HG03159 (cell line): Measurements from ENCODE around the gene PIP4K2A.
A peak's percentile ranks its signal among the peaks of the same experiment; 100 is the strongest.
"Not testable (repeated sequence)": the region's sequence is repeated elsewhere in the genome, so short reads cannot be mapped to it uniquely, and the experiment has no call there.

Experiments
- ATAC-seq: cut with Tn5 transposase; IDR thresholded peaks from one replicate; pipeline ENCODE4 v1.9.1; 2021; ENCODE audit warnings: mild to moderate bottlenecking, moderate library complexity; ENCODE audit not compliant: unreplicated experiment

PIP4K2A gene

DNA sequence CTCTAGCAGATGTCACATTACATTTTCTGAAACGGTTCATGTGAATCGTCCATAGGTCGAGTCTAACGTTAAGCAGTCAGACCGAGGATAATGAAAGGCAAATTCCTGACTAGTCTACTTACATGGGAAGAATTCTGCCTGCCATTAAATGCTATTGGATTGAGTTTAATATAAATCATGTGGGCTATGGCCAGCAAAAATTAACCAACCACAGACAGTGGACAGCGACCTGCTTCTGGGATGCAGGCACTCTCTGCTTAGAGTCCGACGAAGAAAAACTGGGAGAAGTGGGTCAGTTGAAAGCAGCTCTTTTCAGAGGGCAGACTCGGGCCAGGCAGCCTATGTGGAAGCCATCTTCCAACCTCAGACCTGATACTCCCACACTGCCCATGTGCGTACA, 16.6 kb downstream of the PIP4K2A start:
- ATAC-seq = no peak

GRCh38 chr10:22697101-22697500, 17.3 kb downstream of the PIP4K2A start:
- ATAC-seq = no peak

DNA sequence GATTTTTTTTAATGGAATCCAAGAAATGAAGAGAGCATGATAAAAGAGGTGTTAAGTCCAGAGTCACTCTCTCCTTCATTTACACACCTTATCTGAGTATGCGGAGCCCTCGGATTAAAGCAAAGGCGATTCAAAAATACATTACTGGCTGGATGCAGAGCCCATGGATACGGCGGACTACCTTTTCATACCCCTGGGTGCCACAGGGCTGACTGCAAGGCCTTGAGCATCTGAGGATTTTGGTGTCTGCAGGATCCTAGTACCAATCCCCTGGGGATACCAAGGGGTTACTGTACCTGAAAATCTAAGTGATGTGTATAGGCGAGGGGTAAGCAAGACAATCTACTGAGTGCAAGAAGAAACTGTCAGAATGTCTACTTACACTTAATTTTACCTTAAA, 20.5 kb downstream of the PIP4K2A start:
- ATAC-seq = no peak

- no peak for ATAC-seq
Measured at GRCh38 chr10:22693371-22693784, 21.0 kb downstream of the PIP4K2A start.

DNA sequence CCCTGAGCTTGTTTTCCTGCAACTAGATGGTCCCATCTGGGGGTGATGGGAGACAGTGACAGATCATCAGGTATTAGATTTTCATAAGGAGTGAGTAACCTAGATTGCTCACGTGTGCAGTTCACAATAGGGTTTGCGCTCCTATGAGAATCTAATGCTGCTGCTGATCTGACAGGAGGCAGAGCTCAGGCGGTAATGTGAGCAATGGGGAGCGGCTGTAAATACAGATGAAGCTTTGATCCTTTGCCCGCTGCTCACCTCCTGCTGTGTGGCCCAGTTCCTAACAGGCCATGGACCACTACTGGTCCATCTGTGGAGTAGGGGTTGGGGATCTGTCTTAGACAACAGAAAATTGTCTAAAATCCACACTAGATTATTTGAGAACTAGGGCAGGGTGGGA, 22.3 kb downstream of the PIP4K2A start:
- ATAC-seq = not testable (repeated sequence)

DNA sequence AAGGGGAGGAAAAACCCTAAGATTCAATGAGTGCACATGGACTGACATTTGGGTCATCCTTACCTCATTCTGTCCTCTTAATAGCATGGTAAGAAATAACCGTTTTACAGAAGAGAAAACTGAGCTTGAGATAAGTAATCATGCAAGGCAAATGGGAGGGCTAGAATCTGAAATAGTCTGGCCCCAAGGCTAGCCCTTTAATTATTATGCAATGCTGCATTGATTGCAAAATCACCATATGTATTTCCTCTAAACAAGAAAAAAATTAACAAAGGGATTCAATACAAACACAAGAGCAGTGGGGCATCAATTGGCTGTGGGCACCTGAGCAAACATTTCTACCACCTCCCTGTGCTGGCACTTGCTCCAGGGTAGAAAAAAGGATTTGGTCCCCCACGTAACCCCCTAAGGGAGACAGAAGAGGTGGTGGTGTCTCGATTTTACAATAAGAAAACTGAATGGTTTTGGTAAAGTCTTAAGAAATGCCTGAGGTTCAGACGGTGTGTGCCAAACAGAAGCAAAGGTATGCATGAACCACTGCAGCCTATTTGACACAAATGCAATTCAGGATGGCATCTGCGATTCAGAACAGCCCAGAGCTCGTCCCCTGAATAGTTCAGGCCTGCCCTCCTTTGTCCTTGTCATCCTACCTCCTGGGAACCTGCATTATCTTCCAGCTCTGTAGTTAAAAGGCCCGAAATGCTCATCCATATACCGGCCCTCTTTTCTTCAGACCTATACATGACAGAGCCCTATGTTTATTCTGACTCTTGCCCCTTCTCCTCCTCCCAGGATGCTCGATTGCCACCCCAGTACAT, 23.6 kb downstream of the PIP4K2A start:
- ATAC-seq = peak; percentile 39

DNA sequence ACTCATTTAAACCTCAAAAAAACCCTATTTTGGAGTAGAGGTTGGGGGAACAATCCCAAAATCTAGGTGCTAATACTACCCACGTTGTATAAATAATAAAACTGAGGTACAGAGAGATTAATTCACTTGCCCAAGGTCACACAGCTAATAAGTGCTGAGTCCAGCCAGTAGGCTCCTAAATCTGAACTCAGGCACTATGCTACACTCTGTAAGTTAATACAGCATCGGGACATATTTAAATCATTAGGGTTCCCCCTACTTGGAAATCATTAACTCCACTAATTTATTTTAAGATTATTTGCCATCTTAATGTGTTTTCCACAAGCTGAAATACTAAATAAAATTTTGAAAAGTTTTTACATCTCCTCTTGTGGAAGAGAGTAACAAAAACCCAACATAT, 24.2 kb downstream of the PIP4K2A start:
- ATAC-seq = no peak

GRCh38 chr10:22686347-22686746, 28.0 kb downstream of the PIP4K2A start:
- no peak for ATAC-seq

- ATAC-seq = no peak
Measured at GRCh38 chr10:22685926-22686325, 28.5 kb downstream of the PIP4K2A start.

DNA sequence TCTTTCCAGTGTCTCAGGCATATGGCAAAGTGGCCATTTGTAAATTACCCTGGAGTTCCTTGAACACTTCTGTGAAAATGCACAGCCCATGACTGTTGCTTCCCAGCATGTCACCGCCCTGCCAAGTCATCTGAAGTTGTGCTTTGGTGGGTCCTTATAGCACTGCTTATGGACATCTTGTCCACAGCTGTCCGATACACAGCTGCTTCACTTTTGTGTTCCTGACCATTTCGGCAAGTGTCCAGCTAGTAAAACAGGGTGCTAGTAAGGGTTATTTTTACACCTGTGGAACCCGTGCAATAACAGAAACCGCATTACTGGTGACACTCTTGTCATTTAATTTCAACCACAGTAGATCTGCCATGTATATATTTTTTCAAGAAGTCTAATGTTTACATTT, 29.7 kb downstream of the PIP4K2A start:
- ATAC-seq = no peak

DNA sequence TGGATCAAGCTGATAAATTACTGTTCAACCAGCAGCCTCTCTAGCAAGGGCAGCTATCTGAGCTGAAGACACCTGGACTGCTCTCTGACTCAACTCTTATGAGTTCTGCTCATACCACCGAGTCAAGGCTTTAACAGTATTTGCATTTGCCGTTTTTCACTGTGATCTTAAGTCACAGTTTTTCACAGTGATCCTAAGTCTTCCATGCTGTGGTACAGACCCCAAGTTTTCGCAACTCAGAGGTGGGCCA, 31.3 kb downstream of the PIP4K2A start:
- ATAC-seq = peak; percentile 72

DNA sequence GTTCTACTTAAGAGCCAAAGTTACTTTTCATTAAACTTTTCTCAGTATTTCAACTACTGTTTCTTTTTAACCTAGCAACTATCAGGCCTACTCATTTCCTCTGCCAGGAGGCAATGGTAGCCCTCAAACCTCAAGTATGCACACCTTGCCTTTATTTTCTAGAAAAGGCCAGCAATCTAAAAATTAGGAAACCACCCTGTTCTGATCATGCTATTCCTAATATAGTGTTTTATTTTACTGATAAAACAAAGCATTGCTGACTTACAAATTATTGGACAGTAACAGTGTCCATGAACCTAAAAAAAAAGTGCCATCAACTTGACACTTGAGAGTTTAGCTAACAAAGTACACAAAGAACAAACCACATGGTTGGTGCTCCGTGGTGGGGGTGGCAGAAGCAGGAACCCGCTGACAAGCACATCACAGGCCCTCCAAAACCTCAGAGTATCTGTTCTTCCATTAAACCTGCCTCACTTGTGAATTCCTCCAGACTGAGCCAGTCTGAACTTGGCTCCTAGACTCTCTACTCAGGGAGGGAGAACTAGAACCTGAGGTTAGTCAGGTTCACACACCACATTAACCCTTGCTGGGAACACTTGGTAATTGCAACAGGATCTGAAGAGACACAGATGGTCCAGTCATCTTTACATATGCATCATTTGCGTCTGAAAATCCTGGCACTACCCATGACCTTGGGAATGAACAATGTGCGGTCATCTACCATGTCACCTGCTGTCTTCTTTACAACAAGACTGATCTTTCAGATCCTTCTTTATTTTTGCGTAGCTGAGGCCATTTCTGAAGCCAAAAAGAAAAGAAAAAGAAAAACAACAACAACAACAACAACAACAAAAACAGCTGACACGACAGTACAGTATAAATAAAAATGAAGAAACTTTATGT, 31.9 kb downstream of the PIP4K2A start:
- no peak for ATAC-seq

- ATAC-seq = no peak
Measured at GRCh38 chr10:22681783-22682183, 32.6 kb downstream of the PIP4K2A start.

GRCh38 chr10:22681301-22681700, 33.1 kb downstream of the PIP4K2A start:
- ATAC-seq = no peak

DNA sequence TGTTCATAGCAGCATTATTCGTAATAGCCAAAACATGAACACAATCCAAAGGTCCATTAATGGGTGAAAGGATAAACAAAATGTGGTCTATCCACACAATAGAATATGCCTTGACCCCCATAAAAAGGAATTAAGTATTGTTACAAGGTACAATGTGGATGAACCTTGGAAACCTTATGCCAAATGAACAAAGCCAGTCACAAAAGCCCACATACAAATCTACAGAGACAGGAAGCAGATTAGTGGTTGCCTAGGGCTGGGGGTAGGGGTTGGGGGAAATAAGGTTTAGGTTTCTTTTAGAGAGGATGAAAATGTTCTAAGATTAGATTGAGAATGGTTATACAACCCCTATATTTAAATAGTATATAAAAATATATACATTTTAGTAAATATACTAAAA, 34.8 kb downstream of the PIP4K2A start:
- no peak for ATAC-seq

DNA sequence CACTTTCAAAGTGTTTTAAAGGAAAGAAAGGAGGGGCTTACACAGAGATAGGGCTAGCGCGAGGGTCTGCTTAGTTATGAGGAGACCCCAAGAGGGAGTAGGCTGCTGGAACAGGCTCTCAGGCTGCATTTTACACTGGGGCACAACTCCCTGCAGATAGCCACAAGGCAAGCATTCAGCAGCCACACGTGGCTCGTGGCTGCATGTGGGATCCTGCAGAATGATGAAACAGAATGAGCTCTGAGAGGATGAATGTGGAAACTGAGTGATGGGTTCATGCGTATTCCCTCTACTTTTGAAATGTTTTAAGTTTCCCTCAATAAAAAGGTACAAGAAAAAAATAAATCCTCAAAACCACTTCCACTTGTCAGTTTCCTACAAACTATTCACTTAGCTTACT, 37.0 kb downstream of the PIP4K2A start:
- ATAC-seq = no peak

GRCh38 chr10:22676435-22676834, 37.9 kb downstream of the PIP4K2A start:
- no peak for ATAC-seq

GRCh38 chr10:22674573-22674930, 39.8 kb downstream of the PIP4K2A start:
- no peak for ATAC-seq

- no peak for ATAC-seq
Measured at GRCh38 chr10:22673785-22674572, 40.4 kb downstream of the PIP4K2A start.

GRCh38 chr10:22673091-22673392, 41.3 kb downstream of the PIP4K2A start:
- ATAC-seq = no peak

GRCh38 chr10:22672319-22673090, 41.9 kb downstream of the PIP4K2A start:
- no peak for ATAC-seq
